ENCODE measurements around the gene PLCB4.

Gene PLCB4

DNA sequence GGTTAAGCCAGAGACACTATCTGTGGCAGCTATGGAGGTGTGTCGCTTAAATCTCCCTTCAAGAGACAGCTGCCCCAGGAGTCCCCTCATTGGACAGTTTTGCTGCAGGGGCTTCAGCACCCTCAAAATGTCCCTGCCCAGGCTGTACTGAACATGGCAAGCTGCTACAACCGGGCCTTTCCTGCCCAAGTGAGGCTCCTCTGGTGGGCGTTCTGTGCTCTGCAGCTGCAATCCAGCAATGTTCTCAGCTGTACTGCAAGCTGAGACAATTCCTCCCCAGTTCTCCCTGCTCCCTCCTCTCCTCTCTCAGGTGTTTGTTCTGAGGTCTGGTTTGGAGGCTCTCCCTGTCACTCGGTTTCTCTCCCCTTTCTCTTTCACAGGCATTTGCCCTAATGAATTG, 254.7 kb downstream of the PLCB4 start:
- Histone ChIP-seq H4K12ac (ENCODE audit: low read depth, low read length) (no peak overlapping the region), H2AFZ (ENCODE audit: insufficient read depth, low read length, poor library complexity) (no peak overlapping the region), H3K27ac (ENCODE audit: low read depth, low read length) (no peak overlapping the region), H3K14ac (ENCODE audit: low read length) (no peak overlapping the region), H4K8ac (ENCODE audit: low read depth, low read length) (no peak overlapping the region), H3K9me3 (ENCODE audit: insufficient read depth, low read depth, low read length) (no peaks in the 10 kb centered on the region), H3K4me2 (ENCODE audit: low read length) (no peak overlapping the region), H3K4ac (ENCODE audit: low read depth, low read length) (no peak overlapping the region), H3K18ac (ENCODE audit: low read length) (no peak overlapping the region), H2AK5ac (ENCODE audit: low read length) (no peak overlapping the region), H2BK12ac (ENCODE audit: low read length) (no peak overlapping the region), H3K79me1 (ENCODE audit: low read length) (no peaks in the 10 kb centered on the region), H2BK5ac (ENCODE audit: low read depth, low read length, poor library complexity) (no peak overlapping the region), H2BK120ac (ENCODE audit: insufficient read depth, low read length, poor library complexity) (no peak overlapping the region), H3K4me3 (ENCODE audit: low read depth, low read length) (no peak overlapping the region), H3K79me2 (ENCODE audit: control insufficient read depth, insufficient read depth, low read length, poor library complexity) (no peaks in the 10 kb centered on the region), H3K23ac (ENCODE audit: low read length) (no peak overlapping the region), H3K36me3 (ENCODE audit: control insufficient read depth in 1 of 2, insufficient read depth in 2 of 2, low read length in 2 of 2) (no peaks in the 10 kb centered on the region), H3K27me3 (ENCODE audit: insufficient read depth, low read length) (no peaks in the 10 kb centered on the region), H3K4me1 (ENCODE audit: control insufficient read depth in 1 of 2, insufficient read depth in 2 of 2, low read length in 2 of 2) (no peaks in the 10 kb centered on the region), H4K91ac (ENCODE audit: low read depth, low read length) (no peak overlapping the region), H3K9ac (ENCODE audit: low read length) (no peak overlapping the region)
- no peak for DNase-seq
- no CpG with 5 or more reads among the region's 4 CpGs for WGBS (ENCODE audit: extremely low coverage, insufficient coverage, insufficient read length)

DNA sequence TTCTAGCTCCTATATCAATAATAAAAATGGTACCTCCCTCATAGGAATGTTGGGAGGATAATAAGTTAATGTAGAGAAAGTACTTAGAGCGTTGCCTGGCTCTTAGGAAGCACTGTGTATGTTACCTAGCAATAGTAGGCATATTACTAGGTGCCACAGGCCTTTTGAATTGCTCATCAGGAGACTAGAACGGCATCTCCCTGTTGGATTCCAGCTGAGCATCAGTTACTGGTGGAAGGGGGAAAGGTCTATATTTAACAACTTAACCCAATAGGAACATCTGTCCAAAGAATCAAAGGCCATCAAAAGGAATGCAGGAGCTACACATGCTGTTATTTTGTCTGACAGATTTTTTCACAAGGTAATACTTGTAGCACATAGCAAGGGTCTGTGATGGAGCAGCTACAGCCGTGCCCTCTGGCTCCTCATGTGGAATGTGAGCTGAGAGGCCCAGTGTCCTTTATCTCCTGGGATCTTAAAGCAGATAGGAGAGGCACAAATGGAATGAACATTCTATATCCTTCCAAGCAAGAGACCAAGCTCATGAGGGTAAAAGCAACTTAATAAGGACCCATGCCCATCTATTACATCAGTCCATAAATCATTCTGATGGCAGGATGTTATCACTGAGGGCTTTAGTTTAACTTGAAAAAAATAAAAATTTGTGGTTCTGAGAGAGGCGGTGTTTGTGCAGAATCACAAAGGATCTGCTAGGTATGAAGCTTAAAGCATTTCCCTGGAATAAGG, 260.6 kb downstream of the PLCB4 start:
- Histone ChIP-seq H3K4me2 (ENCODE audit: low read length) (no peak overlapping the region), H4K91ac (ENCODE audit: low read depth, low read length) (no peak overlapping the region), H4K8ac (ENCODE audit: low read depth, low read length) (no peak overlapping the region), H3K4ac (ENCODE audit: low read depth, low read length) (no peak overlapping the region), H3K18ac (ENCODE audit: low read length) (no peak overlapping the region), H2AK5ac (ENCODE audit: low read length) (no peak overlapping the region), H3K36me3 (ENCODE audit: control insufficient read depth in 1 of 2, insufficient read depth in 2 of 2, low read length in 2 of 2) (no peaks in the 10 kb centered on the region), H2BK120ac (ENCODE audit: insufficient read depth, low read length, poor library complexity) (no peak overlapping the region), H2AFZ (ENCODE audit: insufficient read depth, low read length, poor library complexity) (no peak overlapping the region), H3K14ac (ENCODE audit: low read length) (no peak overlapping the region), H3K4me3 (ENCODE audit: low read depth, low read length) (no peak overlapping the region), H3K27me3 (ENCODE audit: insufficient read depth, low read length) (no peaks in the 10 kb centered on the region), H2BK5ac (ENCODE audit: low read depth, low read length, poor library complexity) (no peak overlapping the region), H3K4me1 (ENCODE audit: control insufficient read depth in 1 of 2, insufficient read depth in 2 of 2, low read length in 2 of 2) (peaks cover 2% of the 10 kb centered on the region in 2 experiments), H4K12ac (ENCODE audit: low read depth, low read length) (no peak overlapping the region), H3K9ac (ENCODE audit: low read length) (no peak overlapping the region), H2BK12ac (ENCODE audit: low read length) (no peak overlapping the region), H3K9me3 (ENCODE audit: insufficient read depth, low read depth, low read length) (no peaks in the 10 kb centered on the region), H3K27ac (ENCODE audit: low read depth, low read length) (no peak overlapping the region), H3K79me1 (ENCODE audit: low read length) (no peaks in the 10 kb centered on the region), H3K23ac (ENCODE audit: low read length) (no peak overlapping the region), H3K79me2 (ENCODE audit: control insufficient read depth, insufficient read depth, low read length, poor library complexity) (no peaks in the 10 kb centered on the region)
- no CpG with 5 or more reads among the region's 4 CpGs for WGBS (ENCODE audit: extremely low coverage, insufficient coverage, insufficient read length)
- peak; percentile 56 to 76 for DNase-seq

DNA sequence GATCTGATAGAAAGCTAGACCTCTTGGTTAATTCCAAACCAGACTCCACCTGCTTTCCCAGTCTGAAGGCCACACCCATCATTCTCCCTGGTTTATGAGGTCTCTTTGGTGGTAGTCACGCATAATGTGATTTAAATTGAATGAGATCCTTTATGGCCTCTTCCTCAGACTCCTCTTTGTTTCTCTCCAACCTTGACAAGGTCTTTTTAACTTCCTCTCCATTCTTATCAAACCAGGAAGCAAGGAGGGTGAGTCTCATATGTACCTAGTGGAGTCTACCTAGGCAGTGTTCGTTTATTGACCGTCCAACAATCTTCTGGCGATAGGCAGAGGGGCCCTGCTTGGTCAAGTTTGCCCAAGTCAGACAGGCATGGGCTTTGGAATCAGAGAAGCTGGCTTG, 261.3 kb downstream of the PLCB4 start:
- Histone ChIP-seq H3K23ac (ENCODE audit: low read length) (no peak overlapping the region), H3K27me3 (ENCODE audit: insufficient read depth, low read length) (no peaks in the 10 kb centered on the region), H2BK120ac (ENCODE audit: insufficient read depth, low read length, poor library complexity) (no peak overlapping the region), H3K4me1 (ENCODE audit: control insufficient read depth in 1 of 2, insufficient read depth in 2 of 2, low read length in 2 of 2) (peaks cover 2% of the 10 kb centered on the region in 2 experiments), H3K79me2 (ENCODE audit: control insufficient read depth, insufficient read depth, low read length, poor library complexity) (no peaks in the 10 kb centered on the region), H2BK12ac (ENCODE audit: low read length) (no peak overlapping the region), H2AK5ac (ENCODE audit: low read length) (no peak overlapping the region), H4K12ac (ENCODE audit: low read depth, low read length) (no peak overlapping the region), H3K9me3 (ENCODE audit: insufficient read depth, low read depth, low read length) (no peaks in the 10 kb centered on the region), H3K14ac (ENCODE audit: low read length) (no peak overlapping the region), H2AFZ (ENCODE audit: insufficient read depth, low read length, poor library complexity) (no peak overlapping the region), H3K36me3 (ENCODE audit: control insufficient read depth in 1 of 2, insufficient read depth in 2 of 2, low read length in 2 of 2) (no peaks in the 10 kb centered on the region), H3K9ac (ENCODE audit: low read length) (no peak overlapping the region), H3K18ac (ENCODE audit: low read length) (no peak overlapping the region), H2BK5ac (ENCODE audit: low read depth, low read length, poor library complexity) (no peak overlapping the region), H3K79me1 (ENCODE audit: low read length) (no peaks in the 10 kb centered on the region), H3K4me3 (ENCODE audit: low read depth, low read length) (no peak overlapping the region), H3K4me2 (ENCODE audit: low read length) (no peak overlapping the region), H4K8ac (ENCODE audit: low read depth, low read length) (no peak overlapping the region), H4K91ac (ENCODE audit: low read depth, low read length) (no peak overlapping the region), H3K27ac (ENCODE audit: low read depth, low read length) (no peak overlapping the region), H3K4ac (ENCODE audit: low read depth, low read length) (no peak overlapping the region)
- no CpG with 5 or more reads among the region's 4 CpGs for WGBS (ENCODE audit: extremely low coverage, insufficient coverage, insufficient read length)
- no peak for DNase-seq

DNA sequence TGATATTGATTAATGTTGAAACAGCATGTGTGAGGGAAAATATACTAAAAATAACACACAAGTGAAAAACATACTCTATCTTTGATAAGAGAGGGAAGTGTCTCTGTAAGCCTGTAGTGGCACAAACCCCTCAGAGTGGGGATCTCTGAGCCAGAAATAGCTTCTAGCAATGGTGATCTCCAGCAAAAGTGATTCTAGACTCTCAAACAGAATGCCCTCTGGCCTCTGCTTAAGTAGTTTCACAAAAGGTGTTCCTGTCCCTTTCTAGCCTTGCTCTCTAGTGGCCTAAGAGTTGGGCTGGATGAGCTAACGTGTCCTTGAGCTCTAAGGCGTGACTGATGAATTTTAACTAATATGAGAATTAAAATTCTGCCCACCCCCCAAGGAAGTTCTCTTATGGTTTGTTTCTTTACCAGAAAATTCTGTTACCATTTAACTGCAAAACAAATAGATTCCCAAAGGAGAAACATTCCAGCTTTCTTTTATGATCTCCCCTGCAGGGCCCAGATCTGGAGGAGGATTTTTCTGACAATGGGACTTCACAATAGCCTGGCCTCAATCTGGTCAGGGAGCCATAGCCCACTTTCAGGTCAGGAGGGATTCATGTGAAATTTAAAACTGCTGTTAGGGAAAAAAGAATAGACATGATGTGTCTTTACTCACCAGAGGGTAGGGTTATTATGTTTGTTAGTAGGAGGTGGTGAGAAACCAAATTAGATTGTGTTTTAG, 263.0 kb downstream of the PLCB4 start:
- H4K91ac ChIP-seq (ENCODE audit: low read depth, low read length) = no peak overlapping the region
- H3K23ac ChIP-seq (ENCODE audit: low read length) = no peak overlapping the region
- DNase-seq = no peak
- no peak overlapping the region for H4K8ac ChIP-seq (ENCODE audit: low read depth, low read length)
- no peak overlapping the region for H3K27ac ChIP-seq (ENCODE audit: low read depth, low read length)
- no CpG with 5 or more reads among the region's 2 CpGs for WGBS (ENCODE audit: extremely low coverage, insufficient coverage, insufficient read length)
- H3K4me1 ChIP-seq (ENCODE audit: control insufficient read depth in 1 of 2, insufficient read depth in 2 of 2, low read length in 2 of 2) = peaks cover 2% of the 10 kb centered on the region in 2 experiments
- H2AK5ac ChIP-seq (ENCODE audit: low read length) = no peak overlapping the region
- H3K79me1 ChIP-seq (ENCODE audit: low read length) = no peaks in the 10 kb centered on the region
- H4K12ac ChIP-seq (ENCODE audit: low read depth, low read length) = no peak overlapping the region
- H3K18ac ChIP-seq (ENCODE audit: low read length) = no peak overlapping the region
- H2BK5ac ChIP-seq (ENCODE audit: low read depth, low read length, poor library complexity) = no peak overlapping the region
- H3K36me3 ChIP-seq (ENCODE audit: control insufficient read depth in 1 of 2, insufficient read depth in 2 of 2, low read length in 2 of 2) = no peaks in the 10 kb centered on the region
- H3K79me2 ChIP-seq (ENCODE audit: control insufficient read depth, insufficient read depth, low read length, poor library complexity) = no peaks in the 10 kb centered on the region
- no peak overlapping the region for H3K4me3 ChIP-seq (ENCODE audit: low read depth, low read length)
- no peak overlapping the region for H3K4ac ChIP-seq (ENCODE audit: low read depth, low read length)
- H3K27me3 ChIP-seq (ENCODE audit: insufficient read depth, low read length) = no peaks in the 10 kb centered on the region
- no peak overlapping the region for H3K9ac ChIP-seq (ENCODE audit: low read length)
- H2BK120ac ChIP-seq (ENCODE audit: insufficient read depth, low read length, poor library complexity) = no peak overlapping the region
- H3K14ac ChIP-seq (ENCODE audit: low read length) = no peak overlapping the region
- H2AFZ ChIP-seq (ENCODE audit: insufficient read depth, low read length, poor library complexity) = no peak overlapping the region
- H3K9me3 ChIP-seq (ENCODE audit: insufficient read depth, low read depth, low read length) = no peaks in the 10 kb centered on the region
- H2BK12ac ChIP-seq (ENCODE audit: low read length) = no peak overlapping the region
- no peak overlapping the region for H3K4me2 ChIP-seq (ENCODE audit: low read length)
